Trophoblast cell (in vitro differentiated cells and primary cell): Measurements from ENCODE around the gene GPR137.

Experiments
- DNase-seq, 2 donors: peaks; one replicate each; pipeline ENCODE4 v3.0.0-alpha.2; 2016
- H2AFZ ChIP-seq: 2 replicates; pipeline ENCODE4 v1.6.1; 2013; ENCODE audit warnings: low read length, moderate library complexity, mild to moderate bottlenecking; ENCODE audit not compliant: insufficient read depth, poor library complexity
- H2AK5ac ChIP-seq: 2 replicates; pipeline ENCODE4 v1.6.1; 2013; ENCODE audit warnings: mild to moderate bottlenecking, low read length
- H2BK120ac ChIP-seq: 2 replicates; pipeline ENCODE4 v1.6.1; 2013; ENCODE audit warnings: low read length, mild to moderate bottlenecking, moderate library complexity; ENCODE audit not compliant: insufficient read depth, poor library complexity
- H2BK12ac ChIP-seq: 2 replicates; pipeline ENCODE4 v1.6.1; 2013; ENCODE audit warnings: mild to moderate bottlenecking, low read length, moderate library complexity
- H2BK5ac ChIP-seq: 2 replicates; pipeline ENCODE4 v1.6.1; 2013; ENCODE audit warnings: low read length, low read depth, moderate library complexity, mild to moderate bottlenecking; ENCODE audit not compliant: poor library complexity
- H3K14ac ChIP-seq: 2 replicates; pipeline ENCODE4 v1.6.1; 2013; ENCODE audit warnings: mild to moderate bottlenecking, low read length
- H3K18ac ChIP-seq: 2 replicates; pipeline ENCODE4 v1.6.1; 2013; ENCODE audit warnings: mild to moderate bottlenecking, low read length
- H3K23ac ChIP-seq: 2 replicates; pipeline ENCODE4 v1.6.1; 2013; ENCODE audit warnings: low read length
- H3K27ac ChIP-seq: 2 replicates; pipeline ENCODE4 v1.5.1; 2013; ENCODE audit warnings: low read depth, mild to moderate bottlenecking, inconsistent platforms, low read length, moderate library complexity
- H3K27me3 ChIP-seq: 2 replicates; pipeline ENCODE4 v1.6.1; 2013; ENCODE audit warnings: inconsistent platforms, mild to moderate bottlenecking, low read length, moderate library complexity; ENCODE audit not compliant: insufficient read depth
- H3K36me3 ChIP-seq, 2 experiments: 1 replicate in 1 of 2; 2 replicates in 1 of 2; pipeline ENCODE4 v1.6.1; 2013; ENCODE audit warnings: low read length in 2 of 2, mild to moderate bottlenecking in 2 of 2, moderate library complexity in 1 of 2; ENCODE audit not compliant: insufficient read depth in 2 of 2, control insufficient read depth in 1 of 2
- H3K4ac ChIP-seq: 2 replicates; pipeline ENCODE4 v1.6.1; 2013; ENCODE audit warnings: low read depth, mild to moderate bottlenecking, low read length, moderate library complexity
- H3K4me1 ChIP-seq, 2 experiments: 1 replicate in 1 of 2; 2 replicates in 1 of 2; pipeline ENCODE4 v1.6.1; 2013; ENCODE audit warnings: low read length in 2 of 2, mild to moderate bottlenecking in 2 of 2, moderate library complexity in 1 of 2; ENCODE audit not compliant: insufficient read depth in 2 of 2, control insufficient read depth in 1 of 2
- H3K4me2 ChIP-seq: 2 replicates; pipeline ENCODE4 v1.6.1; 2013; ENCODE audit warnings: inconsistent platforms, mild to moderate bottlenecking, low read length, moderate library complexity
- H3K4me3 ChIP-seq: 2 replicates; pipeline ENCODE4 v1.5.1; 2013; ENCODE audit warnings: mild to moderate bottlenecking, low read depth, low read length, inconsistent platforms
- H3K79me1 ChIP-seq: one replicate; pipeline ENCODE4 v1.6.1; 2013; ENCODE audit warnings: low read length
- H3K79me2 ChIP-seq: 2 replicates; pipeline ENCODE4 v1.6.1; 2013; ENCODE audit warnings: low read length, mild to moderate bottlenecking; ENCODE audit not compliant: control insufficient read depth, insufficient read depth, poor library complexity
- H3K9ac ChIP-seq: 2 replicates; pipeline ENCODE4 v1.6.1; 2013; ENCODE audit warnings: mild to moderate bottlenecking, low read length
- H3K9me3 ChIP-seq: 2 replicates; pipeline ENCODE4 v1.6.1; 2013; ENCODE audit warnings: low read depth, mild to moderate bottlenecking, control low read depth, inconsistent platforms, low read length; ENCODE audit not compliant: insufficient read depth
- H4K12ac ChIP-seq: 2 replicates; pipeline ENCODE4 v1.6.1; 2013; ENCODE audit warnings: low read depth, mild to moderate bottlenecking, low read length, moderate library complexity
- H4K8ac ChIP-seq: 2 replicates; pipeline ENCODE4 v1.6.1; 2013; ENCODE audit warnings: low read depth, mild to moderate bottlenecking, low read length, moderate library complexity
- H4K91ac ChIP-seq: one replicate; pipeline ENCODE4 v1.6.1; 2013; ENCODE audit warnings: low read depth, mild to moderate bottlenecking, low read length, moderate library complexity
- WGBS: extraction: QIAGEN DNeasy Blood & Tissue Kit; methylation state at CpG from one replicate; pipeline ENCODE4 v1.1.7; 2013; ENCODE audit warnings: missing lambda C conversion rate; ENCODE audit not compliant: insufficient read length, insufficient coverage; ENCODE audit errors: extremely low coverage; 5-methylcytosine and 5-hydroxymethylcytosine counted together

Gene GPR137

DNA sequence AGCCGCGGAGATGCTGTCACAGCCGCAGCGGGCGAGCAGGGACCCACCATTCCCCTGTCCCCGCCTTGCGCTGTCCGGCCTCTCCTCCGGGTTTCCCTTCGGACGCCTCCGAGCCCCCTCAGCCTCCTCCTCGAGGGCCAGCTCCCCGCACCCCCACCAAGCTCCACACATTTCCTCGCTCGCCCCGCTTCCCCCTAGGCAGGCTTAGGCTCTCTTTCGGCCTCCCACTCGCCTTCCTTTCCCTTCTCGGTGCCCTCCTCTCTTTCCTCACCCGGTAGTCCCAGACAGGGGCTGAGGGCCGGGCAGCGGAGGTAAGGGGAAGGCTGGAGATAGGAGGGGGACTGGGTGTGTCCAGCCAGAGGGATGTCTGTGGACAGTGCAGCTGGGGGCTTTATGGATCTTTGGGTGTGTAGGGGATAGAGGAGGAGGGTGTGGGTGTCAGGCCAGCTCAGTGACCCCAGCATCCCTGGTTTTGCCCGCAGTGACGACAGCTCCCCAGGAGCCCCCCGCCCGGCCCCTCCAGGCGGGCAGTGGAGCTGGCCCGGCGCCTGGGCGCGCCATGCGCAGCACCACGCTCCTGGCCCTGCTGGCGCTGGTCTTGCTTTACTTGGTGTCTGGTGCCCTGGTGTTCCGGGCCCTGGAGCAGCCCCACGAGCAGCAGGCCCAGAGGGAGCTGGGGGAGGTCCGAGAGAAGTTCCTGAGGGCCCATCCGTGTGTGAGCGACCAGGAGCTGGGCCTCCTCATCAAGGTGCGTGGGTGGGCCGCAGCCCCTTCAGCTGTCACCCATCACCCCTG is 7.0 kb downstream of the GPR137 start:
- no peak for DNase-seq
- H3K79me1 ChIP-seq, result no peaks in the 10 kb centered on the region
- no peak overlapping the region for H3K27ac ChIP-seq
- H3K4me1 ChIP-seq, result peaks cover 2 to 6% of the 10 kb centered on the region in 2 experiments
- H3K4me3 ChIP-seq, result no peak overlapping the region
- H2BK5ac ChIP-seq, result no peak overlapping the region
- H2AFZ ChIP-seq, result no peak overlapping the region
- H3K27me3 ChIP-seq, result peaks cover 65% of the 10 kb centered on the region
- no peak overlapping the region for H3K4ac ChIP-seq
- H2AK5ac ChIP-seq, result no peak overlapping the region
- H3K36me3 ChIP-seq, result peaks cover 6 to 11% of the 10 kb centered on the region in 2 experiments
- H2BK120ac ChIP-seq, result no peak overlapping the region
- no peak overlapping the region for H3K14ac ChIP-seq
- no peak overlapping the region for H2BK12ac ChIP-seq
- no peak overlapping the region for H3K9ac ChIP-seq
- H3K18ac ChIP-seq, result no peak overlapping the region
- no peak overlapping the region for H3K23ac ChIP-seq
- no peaks in the 10 kb centered on the region for H3K79me2 ChIP-seq
- H4K91ac ChIP-seq, result no peak overlapping the region
- H4K8ac ChIP-seq, result no peak overlapping the region
- H3K4me2 ChIP-seq, result peak overlapping the region; percentile 43
- no CpG with 5 or more reads among the region's 42 CpGs for WGBS
- H4K12ac ChIP-seq, result no peak overlapping the region
- peaks cover 11% of the 10 kb centered on the region for H3K9me3 ChIP-seq

DNA sequence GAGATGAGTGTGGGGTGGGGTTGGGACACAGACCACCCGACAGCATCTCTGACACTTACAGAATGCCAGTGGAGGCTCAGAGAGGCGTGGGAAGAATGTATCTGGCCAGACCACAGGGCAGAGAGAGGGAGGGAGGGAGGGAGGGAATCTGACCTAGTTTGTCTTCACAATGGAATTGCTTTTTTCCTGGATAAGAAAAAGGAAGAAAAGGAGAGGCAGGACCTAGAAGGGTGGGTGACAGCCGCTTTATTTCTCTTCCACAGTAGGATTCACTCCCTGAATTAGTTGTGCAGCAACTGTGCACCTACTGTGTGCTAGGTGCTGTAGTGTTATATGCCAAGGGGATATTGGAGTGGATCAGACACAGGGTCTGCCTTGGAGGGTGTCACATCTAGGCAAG is 9.1 kb downstream of the GPR137 start:
- Histone ChIP-seq H4K91ac (no peak overlapping the region), H3K27me3 (peaks cover 81% of the 10 kb centered on the region), H2AFZ (no peak overlapping the region), H3K4ac (no peak overlapping the region), H4K12ac (no peak overlapping the region), H2AK5ac (no peak overlapping the region), H3K23ac (no peak overlapping the region), H3K4me3 (no peak overlapping the region), H4K8ac (no peak overlapping the region), H3K79me2 (no peaks in the 10 kb centered on the region), H3K4me2 (no peak overlapping the region), H3K79me1 (no peaks in the 10 kb centered on the region), H2BK5ac (no peak overlapping the region), H3K18ac (no peak overlapping the region), H2BK120ac (no peak overlapping the region), H3K36me3 (no peaks in the 10 kb centered on the region), H3K9ac (no peak overlapping the region), H2BK12ac (no peak overlapping the region), H3K9me3 (peaks cover 12% of the 10 kb centered on the region), H3K4me1 (peaks cover 4 to 12% of the 10 kb centered on the region in 2 experiments), H3K27ac (no peak overlapping the region), H3K14ac (no peak overlapping the region)
- DNase-seq, result no peak
- no CpG with 5 or more reads among the region's 3 CpGs for WGBS

DNA sequence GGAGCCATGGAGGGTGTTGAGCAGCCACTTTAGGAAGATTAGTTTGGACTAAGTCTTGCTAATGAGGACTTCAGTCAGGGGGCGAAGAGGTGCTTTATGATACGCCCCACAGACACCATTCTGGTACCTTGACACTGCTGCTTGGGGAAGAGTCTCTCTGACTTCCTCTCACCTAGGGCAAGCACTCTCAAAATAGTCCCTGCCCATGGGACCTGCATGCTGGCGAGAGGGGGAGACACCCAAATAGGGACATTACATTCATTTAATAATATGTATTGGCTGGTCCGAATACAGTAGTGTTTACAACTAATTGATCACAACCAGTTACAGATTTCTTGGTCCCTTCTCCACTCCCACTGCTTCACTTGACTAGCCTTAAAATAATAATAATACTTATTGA is 10.1 kb downstream of the GPR137 start:
- H4K8ac ChIP-seq, result no peak overlapping the region
- H4K12ac ChIP-seq, result no peak overlapping the region
- H3K4me3 ChIP-seq, result no peak overlapping the region
- peaks cover 12% of the 10 kb centered on the region for H3K9me3 ChIP-seq
- H3K14ac ChIP-seq, result no peak overlapping the region
- no peaks in the 10 kb centered on the region for H3K36me3 ChIP-seq
- H3K9ac ChIP-seq, result no peak overlapping the region
- H3K79me1 ChIP-seq, result no peaks in the 10 kb centered on the region
- H4K91ac ChIP-seq, result no peak overlapping the region
- no peak overlapping the region for H3K4ac ChIP-seq
- no peak overlapping the region for H2BK5ac ChIP-seq
- no peak for DNase-seq
- H2BK120ac ChIP-seq, result no peak overlapping the region
- H2AFZ ChIP-seq, result no peak overlapping the region
- H2BK12ac ChIP-seq, result no peak overlapping the region
- no peak overlapping the region for H3K4me2 ChIP-seq
- H3K27ac ChIP-seq, result no peak overlapping the region
- H3K23ac ChIP-seq, result no peak overlapping the region
- H3K27me3 ChIP-seq, result peaks cover 84% of the 10 kb centered on the region
- no peak overlapping the region for H2AK5ac ChIP-seq
- H3K79me2 ChIP-seq, result no peaks in the 10 kb centered on the region
- no peak overlapping the region for H3K18ac ChIP-seq
- no CpG with 5 or more reads among the region's 4 CpGs for WGBS
- H3K4me1 ChIP-seq, result peaks cover 12 to 19% of the 10 kb centered on the region in 2 experiments

DNA sequence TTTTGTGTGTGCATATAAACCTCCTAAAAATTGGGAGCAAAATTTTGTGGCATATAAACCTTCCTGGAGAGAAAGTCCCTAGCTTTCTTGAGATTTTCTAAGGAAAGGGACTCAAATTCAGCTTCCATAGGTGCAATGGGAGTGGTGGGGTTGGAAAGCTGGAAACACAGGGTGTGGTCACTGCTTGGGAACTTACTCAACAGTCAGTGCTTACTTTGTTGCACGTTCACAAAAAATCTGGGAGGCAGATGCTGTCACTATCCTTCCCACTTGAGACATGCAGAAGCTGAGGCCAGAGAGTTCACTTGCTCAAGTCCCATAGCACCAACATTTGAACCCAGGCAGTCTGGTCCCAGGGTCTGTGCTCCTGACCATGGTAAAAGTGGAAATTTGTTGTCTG is 10.6 kb downstream of the GPR137 start:
- Histone ChIP-seq H3K36me3 (no peaks in the 10 kb centered on the region), H3K14ac (no peak overlapping the region), H3K27ac (no peak overlapping the region), H3K4ac (no peak overlapping the region), H3K9me3 (peaks cover 12% of the 10 kb centered on the region), H2BK120ac (no peak overlapping the region), H4K8ac (no peak overlapping the region), H3K9ac (peak overlapping the region; percentile 35), H4K91ac (no peak overlapping the region), H2BK12ac (no peak overlapping the region), H3K23ac (no peak overlapping the region), H3K4me2 (no peak overlapping the region), H3K4me1 (peaks cover 13 to 20% of the 10 kb centered on the region in 2 experiments), H3K27me3 (peaks cover 79% of the 10 kb centered on the region), H2BK5ac (no peak overlapping the region), H3K79me2 (no peaks in the 10 kb centered on the region), H3K18ac (no peak overlapping the region), H3K79me1 (no peaks in the 10 kb centered on the region), H3K4me3 (no peak overlapping the region), H2AK5ac (no peak overlapping the region), H4K12ac (no peak overlapping the region), H2AFZ (no peak overlapping the region)
- WGBS, result no CpG with 5 or more reads among the region's 1 CpG
- DNase-seq, result no peak
